Measurements from ENCODE around the gene HERC5.

DNA sequence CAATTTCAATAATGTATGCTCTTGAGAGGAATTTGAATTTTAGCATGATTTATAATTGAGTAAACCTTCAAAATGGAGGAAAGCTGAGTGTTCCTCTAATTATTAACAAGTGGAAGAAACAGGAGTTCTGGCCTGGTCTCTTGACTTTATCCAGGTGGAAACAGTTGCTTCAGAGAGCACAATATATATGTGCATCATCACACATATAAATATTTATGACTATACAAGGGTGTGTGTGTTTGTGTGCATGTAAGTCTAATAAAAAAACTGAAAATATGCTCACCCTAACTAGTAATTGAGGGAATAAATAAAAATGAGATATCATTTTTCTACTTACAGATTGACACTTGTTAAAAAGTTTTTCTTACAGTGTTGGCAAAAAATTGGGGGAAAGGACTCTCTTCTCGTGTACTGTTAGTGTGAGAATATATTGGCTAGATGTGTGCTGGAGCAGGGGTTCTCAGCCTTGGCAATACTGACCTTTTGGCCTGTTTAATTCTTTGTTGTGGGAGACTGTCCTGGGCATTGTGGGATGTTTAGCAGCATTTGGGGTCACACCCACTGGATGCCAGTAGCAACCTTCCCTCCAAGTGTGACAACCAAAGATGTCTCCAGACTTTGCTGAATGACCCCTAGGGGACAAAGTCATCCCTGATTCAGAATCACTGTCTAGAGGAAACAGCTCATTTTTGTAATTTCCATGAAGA lies 20.8 kb upstream of the HERC5 start:
- TF ChIP-seq SUZ12 (IDR thresholded peaks at IDR 0.05) (no peak), TARDBP (IDR thresholded peaks at IDR 0.05) (no peak), NFRKB (IDR thresholded peaks at IDR 0.05) (no peak), BHLHE40 (IDR thresholded peaks at IDR 0.05; ENCODE audit: borderline replicate concordance) (no peak), CTBP1 (IDR thresholded peaks at IDR 0.05; ENCODE audit: borderline replicate concordance) (no peak)

Data from HEK293T (cell line).